GM18870 (cell line): Measurements from ENCODE around the gene RTEL1.
"Not testable (repeated sequence)": the region's sequence is repeated elsewhere in the genome, so short reads cannot be mapped to it uniquely, and the experiment has no call there.

Experiments
- ATAC-seq: cut with Tn5 transposase; IDR thresholded peaks from one replicate; pipeline ENCODE4 v1.9.1; 2021; ENCODE audit warnings: moderate library complexity; ENCODE audit not compliant: unreplicated experiment

The RTEL1 gene

DNA sequence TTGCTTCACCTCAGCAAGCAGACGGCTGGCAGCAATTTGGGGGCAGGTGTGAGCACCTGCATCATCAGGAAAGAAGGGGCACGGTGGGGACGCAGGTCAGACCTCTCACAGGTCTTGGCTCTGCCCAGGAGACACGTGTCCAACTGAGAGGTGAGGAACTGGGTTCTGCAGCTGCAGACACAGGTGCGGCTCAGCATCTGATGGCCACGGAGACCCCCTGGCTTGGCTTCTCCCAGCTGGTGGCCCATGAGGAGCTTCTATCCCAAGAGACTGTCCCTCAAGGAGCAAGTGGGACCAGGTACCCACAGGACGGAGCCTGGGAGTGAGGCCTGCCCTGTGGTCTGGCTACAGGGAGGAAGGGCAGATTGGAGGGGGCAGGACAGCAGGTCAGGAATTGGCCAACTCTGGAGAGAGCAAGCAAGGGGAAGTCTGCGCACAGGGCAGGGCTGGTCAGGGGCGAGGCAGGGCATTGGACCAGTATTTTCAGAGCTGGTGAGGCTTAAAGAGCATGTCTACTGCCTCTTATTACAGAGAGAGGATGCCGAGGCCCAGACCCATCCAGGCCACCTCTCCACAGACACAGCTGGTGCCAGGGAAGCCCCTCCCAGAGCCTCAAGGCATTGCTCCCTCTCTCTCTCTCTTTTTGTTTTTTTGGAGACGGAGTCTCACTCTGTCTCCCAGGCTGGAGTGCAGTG is 9.1 kb upstream of the RTEL1 start:
- no peak for ATAC-seq

DNA sequence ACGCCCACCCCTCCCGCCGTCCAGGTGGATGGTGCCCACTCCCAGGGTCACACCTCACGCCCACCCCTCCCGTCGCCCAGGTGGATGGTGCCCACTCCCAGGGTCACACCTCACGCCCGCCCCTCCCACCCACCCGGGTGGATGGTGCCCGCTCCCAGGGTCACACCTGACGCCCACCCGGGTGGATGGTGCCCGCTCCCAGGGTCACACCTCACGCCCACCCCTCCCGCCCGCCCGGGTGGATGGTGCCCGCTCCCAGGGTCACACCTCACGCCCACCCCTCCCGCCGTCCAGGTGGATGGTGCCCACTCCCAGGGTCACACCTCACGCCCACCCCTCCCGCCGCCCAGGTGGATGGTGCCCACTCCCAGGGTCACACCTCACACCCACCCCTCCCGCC is 7.6 kb upstream of the RTEL1 start:
- ATAC-seq = not testable (repeated sequence)

DNA sequence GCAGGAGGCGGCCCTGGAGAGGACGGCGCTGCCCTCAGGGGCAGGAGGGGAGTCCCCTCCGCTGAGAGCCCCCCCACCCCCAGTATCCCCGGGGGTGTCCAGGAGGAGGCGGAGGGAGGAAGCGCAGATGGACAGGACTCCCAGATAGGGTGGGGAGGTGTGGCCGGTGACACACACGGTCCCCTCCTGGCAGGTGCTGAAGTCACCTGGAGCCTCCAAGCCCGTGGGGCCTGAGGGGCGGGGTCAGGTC is 6.2 kb upstream of the RTEL1 start:
- ATAC-seq = no peak

DNA sequence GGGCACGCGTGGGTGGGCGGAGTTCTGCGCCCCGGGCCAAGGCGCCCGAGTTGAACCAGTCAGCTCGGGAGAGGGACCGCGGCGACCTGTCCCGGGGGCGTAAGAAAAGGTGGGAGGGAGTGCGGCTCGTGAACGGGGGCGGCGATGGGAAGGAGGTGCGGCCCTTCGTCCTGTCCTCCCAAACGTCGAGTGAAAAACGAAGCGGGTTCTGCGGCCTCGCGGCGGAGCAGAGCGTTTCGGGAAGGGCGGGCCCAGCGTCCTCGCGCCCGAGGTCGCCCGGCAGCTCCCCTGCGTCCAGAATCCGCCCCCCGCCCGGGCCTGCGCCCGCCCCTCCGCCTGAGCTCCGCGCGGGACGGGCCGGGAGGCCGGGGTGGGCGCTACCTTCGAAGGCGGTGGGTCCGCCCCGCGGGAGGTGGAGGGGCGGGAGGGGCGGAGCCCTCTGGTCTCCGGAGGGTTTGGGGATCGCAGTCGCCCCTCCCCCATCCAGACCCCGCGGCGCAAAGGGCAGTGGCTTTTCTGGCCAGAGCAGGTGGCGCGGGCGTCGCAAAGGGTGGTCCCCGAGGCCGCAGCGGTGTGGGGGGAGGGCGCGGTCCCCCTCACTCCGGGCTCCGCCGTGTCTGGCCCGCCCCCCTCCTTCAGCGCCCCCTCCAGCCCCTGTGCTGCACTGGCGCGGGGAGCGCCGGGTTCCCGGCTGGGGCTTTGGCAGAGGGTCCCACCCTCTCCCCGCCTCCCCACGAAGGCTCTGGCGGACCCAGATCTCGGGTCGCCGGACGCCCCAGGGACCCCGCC is 5.7 kb upstream of the RTEL1 start:
- ATAC-seq = no peak

DNA sequence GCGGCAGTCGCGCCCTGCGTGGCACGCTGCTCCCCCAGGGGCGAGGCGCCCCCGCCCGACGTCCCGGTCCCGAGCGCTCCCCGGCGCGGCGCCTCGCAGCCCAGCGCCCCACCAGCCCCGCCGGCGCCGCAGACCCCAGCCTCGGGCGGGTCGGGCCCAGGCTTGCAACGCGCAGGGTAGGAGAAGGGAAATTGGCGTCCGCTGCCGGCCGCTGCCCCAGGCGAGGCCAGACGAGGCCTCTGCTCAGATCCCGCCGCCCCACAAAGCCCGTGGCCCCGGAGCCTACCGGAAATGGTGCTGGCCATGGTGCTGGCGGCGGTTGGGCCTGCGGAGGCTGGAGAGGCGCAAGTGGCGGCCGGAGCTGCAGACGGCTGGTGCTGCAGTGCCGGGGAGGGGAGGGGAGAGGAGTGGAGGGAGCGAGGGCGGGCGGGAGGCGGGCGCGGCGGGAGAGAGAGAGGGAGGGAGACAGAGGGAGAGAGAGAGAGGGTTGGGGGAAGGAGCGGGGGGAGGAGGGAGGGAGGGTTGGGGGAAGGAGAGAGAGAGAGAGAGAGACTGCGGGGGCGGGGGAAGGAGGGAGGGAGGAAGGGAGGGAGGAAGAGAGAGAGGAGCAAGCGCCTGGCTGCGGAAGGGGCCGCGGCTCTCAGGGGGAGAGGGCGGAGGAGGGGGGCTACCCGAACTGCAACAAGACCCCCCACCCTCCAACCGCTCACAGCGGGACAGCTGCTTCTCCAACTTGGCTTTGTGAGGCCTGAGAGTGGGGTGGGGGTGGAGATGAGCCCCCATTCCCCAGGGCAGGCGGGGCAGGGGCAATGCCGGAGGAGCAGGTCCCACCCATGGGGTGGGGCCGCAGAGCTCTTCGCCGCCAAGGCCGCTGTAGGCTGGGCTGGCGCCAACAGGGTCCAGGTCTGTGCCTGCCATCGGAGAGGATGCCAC is 4.8 kb upstream of the RTEL1 start, which contains the start of gene STMN3:
Gene STMN3 (minus strand): TSS at position 384 of the 933 bp plus-strand sequence. CDS start 79 bp downstream, at position 305.
- ATAC-seq = no peak

DNA sequence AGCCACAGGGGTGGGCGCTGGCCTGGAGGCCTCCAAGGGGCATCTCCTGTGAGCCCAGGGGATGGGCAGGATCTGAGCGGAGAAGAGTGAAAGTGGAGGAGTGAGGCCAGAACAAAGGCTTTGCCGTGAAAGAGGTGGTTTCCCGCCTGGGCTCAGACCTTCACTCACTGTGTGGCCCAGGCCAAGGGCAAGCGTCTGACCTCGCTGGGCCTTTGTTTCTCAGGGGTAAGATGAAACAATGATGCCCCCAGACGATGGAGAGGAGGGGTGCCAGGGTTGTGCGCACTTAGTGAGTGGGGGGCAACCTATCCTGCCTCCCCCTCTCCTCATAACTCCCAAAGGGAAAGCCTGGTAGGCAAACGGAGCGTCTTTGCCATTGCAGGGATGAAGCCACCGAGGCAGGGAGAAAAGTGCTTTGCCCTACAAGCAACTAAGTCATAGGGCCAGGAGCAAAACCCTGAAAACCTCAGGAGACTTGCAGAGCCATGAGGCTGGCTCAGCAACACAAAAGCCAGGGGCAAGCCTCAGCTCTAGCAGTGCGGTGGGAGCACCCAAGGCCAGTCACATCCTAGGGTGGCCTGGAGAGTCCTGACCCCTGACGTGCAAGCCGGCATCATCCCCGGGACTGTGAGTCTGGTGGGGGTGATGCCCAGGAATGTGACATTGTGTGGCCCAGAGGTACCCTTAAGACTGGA is 4.0 kb upstream of the RTEL1 start:
- ATAC-seq = no peak

DNA sequence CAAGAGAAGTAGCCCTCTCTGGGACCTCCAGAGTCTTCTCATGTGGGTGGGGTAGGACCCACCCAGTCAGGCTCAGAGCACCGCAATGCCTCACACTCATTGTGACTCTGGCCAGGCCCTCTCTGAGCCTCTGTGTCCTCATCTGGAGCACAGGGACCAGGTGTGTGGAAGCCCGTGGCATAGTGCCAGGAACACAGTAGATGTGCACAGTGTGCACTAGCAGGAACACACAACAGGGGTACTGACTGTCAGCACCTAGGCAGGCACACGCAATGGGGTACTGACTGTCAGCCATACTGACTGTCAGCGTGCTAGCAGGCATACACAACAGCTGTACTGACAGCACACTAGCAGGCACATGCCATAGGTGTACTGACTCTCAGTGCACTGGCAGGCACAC is 2.9 kb upstream of the RTEL1 start:
- ATAC-seq = no peak

DNA sequence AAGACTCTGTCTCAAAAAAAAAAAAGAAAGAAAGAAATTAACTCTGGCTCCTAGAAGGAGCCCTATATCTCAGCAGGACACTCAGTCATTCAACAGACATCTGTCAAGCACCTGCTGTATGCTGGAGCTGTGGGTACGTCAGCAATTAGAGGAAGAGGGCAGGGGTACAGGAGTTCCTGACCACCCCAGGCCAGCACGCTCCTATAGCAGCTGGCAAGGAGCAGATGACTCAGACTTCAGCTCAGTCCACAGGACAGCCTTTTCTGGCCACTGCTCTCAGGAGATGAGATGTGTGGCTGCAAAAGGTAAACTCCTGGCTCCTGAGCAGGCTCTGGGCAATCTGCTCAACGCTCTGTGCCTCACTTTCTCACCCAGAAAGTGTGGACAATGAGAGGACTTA is 1.7 kb upstream of the RTEL1 start:
- no peak for ATAC-seq

DNA sequence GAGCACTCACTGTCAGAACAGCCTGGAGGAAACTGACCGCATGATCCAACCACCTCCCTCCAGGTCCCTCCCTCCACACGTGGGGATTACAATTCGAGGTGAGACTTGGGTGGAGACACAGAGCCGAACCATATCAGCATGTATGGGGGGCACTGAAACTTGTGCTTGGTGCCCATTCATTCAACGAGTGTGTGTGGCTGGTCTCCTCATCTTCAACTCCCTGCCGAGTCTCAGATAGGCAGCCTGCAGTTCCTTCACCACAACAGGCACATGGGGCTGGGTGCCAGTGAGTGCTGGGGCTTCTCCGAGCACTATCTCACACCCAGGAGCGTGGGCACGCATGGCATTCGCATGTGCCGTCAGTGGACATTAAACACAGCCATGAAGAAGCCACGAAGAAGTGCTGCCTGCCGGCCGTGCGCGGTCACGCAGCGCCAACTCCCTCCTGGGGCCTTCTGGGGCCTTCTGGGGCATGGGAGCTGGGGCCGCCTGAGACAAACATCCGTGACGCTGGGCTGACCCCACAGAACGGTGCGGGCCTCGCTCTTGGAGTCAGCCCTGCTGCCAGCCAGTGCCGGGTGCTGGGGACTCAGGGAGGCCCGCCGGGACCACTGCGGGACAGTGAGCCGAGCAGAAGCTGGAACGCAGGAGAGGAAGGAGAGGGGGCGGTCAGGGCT is 714 bp upstream of the RTEL1 start:
- ATAC-seq = no peak

DNA sequence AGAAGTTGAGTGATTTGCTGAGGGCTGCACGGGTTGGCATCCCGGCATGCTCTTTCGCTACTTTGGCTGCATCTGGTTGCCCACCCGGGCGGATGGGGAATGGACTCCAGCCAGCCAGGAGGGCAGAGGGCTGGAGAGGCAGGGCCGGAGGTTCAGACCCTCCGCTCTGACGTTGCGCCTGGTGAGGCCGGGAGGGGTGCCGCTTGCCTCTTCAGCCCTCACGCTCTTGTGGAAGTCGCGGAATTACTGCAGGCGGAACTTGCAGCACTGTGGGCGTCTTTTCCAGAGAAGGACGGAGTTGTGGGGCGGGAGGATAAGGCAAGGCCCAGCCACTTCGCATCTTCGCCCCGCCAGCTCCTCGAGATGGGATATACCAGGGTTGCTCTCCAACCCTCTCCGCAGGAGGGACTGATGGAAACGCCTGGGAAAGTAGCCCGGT is 656 bp downstream of the RTEL1 start:
- ATAC-seq = no peak

DNA sequence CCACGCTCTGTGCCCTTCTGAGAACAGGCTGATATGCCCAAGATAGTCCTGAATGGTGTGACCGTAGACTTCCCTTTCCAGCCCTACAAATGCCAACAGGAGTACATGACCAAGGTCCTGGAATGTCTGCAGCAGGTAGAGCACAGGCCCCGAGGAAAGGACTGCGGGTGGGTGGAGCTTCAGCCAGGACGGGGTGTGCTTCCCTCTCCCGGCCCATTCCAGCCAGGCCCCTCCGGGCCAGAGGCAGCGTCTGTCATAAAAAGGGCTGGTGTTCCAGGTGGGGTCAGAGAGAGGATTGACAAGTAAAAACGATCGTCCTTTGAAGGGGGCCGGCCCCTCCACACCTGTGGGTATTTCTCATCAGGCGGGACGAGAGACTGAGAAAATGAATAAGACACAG is 1.3 kb downstream of the RTEL1 start:
- ATAC-seq = no peak

DNA sequence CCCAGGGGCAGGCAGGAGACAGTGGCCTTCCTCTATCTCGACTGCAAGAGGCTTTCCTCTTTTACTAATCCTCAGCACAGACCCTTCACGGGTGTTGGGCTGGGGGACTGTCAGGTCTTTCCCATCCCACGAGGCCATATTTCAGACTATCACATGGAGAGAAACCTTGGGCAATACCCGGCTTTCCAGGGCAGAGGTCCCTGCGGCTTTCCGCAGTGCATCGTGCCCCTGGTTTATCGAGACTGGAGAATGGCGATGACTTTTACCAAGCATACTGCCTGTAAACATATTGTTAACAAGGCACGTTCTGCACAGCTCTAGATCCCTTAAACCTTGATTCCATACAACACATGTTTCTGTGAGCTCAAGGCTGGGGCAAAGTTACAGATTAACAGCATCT is 2.1 kb downstream of the RTEL1 start:
- ATAC-seq = not testable (repeated sequence)

DNA sequence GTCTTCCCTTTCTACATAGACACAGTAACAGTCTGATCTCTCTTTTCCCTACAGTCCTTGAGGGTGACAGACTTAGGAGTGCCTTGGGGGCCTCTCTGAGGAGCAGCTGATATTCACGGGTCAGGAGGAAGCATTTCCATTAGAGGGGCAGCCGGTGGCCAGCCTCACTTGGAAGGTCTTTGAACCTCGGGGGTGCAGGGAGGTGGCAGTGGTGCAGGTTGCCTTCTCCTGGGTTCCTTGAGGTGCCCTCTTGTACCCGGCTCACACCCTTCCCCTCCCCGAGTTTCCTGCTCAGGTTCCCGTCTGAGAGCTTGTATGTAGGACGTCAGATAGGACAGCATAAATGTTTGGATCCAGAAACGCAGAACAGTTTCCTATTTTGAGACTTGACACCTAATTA is 2.5 kb downstream of the RTEL1 start:
- ATAC-seq = no peak

DNA sequence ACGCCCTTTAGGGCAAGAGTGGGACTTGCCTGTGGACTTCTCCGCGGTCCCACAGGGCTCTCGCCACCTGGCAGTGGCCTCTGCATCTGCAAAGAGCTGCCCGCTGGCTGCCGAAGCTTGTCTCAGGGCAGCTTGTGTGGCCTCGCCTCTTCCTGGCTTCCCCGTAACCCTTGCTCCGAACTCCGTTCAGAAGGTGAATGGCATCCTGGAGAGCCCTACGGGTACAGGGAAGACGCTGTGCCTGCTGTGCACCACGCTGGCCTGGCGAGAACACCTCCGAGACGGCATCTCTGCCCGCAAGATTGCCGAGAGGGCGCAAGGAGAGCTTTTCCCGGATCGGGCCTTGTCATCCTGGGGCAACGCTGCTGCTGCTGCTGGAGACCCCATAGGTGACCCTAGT is 3.0 kb downstream of the RTEL1 start:
- ATAC-seq = no peak

DNA sequence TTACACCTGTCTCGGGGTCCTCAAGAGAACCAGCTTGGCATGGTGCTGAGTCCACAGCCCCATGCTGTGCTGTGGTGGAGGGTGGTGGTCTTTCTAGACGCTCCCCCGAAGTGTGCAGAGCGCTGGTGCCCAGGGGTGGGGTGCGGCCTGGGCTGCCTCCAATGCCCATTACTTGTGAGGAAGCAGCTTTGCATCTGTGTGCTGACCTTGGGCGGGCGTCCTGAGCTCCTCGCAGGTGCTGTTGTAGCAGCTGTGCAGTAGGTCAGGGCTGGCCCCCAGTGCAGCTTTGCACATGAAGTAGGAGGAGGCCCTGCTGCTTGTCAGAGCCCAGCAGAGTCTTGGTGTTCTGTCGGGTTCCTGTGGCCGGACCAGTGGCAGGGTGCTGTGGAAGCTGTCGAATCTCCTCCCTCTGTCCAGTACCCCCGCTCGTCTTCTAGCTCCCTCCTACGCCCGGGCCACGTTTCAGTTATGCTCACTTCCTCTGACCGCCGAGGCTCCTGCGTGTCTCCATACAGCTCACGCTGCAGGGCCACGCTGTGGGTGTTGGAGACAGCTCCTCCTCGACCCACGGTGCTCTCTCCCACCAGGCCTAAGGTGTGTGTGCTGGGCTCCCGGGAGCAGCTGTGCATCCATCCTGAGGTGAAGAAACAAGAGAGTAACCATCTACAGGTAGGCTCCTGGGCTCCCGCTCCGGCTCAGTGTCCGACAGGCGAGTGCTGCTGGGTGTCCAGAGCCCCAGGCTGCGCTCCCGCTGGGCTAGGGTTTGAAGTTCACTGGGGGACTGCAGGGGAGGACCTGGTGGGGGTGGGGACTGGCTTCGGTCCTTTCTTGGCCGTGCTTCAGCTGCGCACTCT is 4.1 kb downstream of the RTEL1 start:
- no peak for ATAC-seq

DNA sequence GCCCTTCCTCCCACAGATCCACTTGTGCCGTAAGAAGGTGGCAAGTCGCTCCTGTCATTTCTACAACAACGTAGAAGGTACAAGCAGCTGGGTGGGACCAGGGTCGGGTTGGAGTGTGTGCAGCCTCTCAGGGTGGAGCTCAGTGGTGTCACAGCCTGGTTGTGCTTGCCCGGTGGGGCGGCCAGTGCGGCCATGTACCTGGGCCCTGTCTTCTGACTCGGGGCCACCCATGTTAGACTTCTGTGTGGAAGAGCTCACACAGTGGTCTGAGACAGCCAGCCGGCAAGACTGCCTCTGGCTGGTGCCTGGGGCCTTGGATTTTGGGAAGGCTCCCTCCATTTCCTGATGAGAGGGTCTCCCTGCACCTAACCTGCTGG is 4.7 kb downstream of the RTEL1 start:
- ATAC-seq = no peak

DNA sequence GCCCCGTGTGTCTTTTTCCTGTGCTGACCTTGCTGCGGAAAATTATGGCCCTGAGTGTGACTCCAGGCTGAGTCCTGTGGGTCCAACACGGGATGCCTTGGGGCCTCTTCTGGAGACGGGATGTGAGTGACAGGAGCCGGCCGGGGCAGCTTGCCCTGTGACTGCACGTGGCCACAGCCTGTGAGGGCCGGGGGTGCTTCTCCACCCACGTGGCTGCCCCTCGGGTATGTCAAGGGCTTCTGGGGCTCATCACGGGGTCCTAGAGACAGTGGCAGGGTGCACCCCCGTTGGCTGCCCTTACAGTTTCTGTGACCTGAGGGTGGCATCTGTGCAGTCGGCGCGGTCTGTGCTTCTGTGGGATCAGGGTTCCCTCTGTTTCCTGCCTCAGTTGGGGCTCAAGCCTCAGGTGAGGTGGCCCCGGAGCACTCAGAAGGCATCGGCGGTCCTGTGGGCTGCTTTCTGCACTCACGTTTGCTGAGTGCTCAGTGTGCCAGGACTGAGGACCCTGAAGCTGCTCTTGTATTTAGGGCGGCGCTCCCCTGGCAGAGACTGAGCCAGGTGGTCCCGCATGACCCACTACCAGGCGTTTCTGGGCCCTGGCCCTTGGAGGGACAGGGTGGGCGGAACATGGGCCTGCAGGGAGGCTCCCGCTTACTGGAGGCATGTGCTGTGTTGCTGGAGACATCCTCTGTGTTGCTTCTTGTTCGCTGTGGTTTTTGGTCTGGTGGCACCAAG is 5.4 kb downstream of the RTEL1 start:
- no peak for ATAC-seq

DNA sequence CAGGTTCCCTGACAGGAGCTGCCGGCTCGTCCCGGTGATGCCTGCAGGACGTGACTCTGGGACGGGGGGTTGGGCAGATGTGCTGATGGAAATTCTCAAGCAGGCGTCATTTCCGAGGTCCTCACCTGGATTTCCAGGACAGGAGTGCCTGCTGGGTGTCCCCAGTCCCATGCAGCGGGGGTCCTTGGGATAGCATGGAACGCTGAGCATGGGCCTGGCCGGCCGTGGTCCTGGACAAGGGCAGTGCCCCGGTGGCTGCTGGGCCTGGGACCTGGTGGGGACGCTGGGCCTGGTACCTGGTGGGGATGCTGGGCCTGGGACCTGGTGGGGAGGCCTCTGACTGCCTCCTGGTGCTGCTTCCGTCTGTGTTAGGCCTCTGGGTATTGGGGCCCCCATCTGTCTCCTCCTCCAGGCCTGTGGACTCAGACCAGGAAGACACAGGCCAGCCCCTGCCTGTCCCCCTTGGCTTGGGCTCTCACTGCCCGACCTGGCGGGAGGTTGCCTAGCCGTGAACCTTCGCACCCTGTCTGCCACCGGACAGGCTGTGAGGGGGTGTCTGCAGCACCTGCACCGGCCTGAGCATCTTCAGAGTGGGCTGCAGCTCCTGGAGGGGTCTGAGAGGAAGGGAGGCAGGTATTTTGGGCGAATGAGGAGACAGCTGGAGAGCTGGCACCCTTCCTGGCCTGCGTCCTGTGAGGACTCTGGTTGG is 6.2 kb downstream of the RTEL1 start:
- no peak for ATAC-seq
